ENCODE data around the gene RABAC1.

- no peak for TF ChIP-seq YY1 (IDR thresholded peaks at IDR 0.05; ENCODE audit: insufficient read depth, insufficient read length)
- TF ChIP-seq SUZ12 (IDR thresholded peaks at IDR 0.05; ENCODE audit: extremely low read depth, insufficient read depth, insufficient read length) = no peak
Observed at GRCh38 chr19:41984961-41985360, 25.8 kb upstream of the RABAC1 start.

Data from NT2/D1 (cell line).